GM12878 (cell line): ENCODE data around the gene SUSD1. TPM values are rescaled to one million over a fixed set of nuclear protein-coding genes. Genes with fewer than 3 reads are reported as not detected.
A peak's percentile ranks its signal among the peaks of the same experiment; 100 is the strongest.

Experiments used
- BACH1 ChIP-seq: fragments of 450-650 bp; IDR thresholded peaks from 2 replicates; pipeline ENCODE4 v1.6.1; 2017; ENCODE audit warnings: mild to moderate bottlenecking, borderline replicate concordance
- BMI1 ChIP-seq: fragments of 450-650 bp; IDR thresholded peaks from 2 replicates; pipeline ENCODE4 v1.6.1; 2016; ENCODE audit warnings: mild to moderate bottlenecking, moderate library complexity, borderline replicate concordance
- CBX3 ChIP-seq: fragments of 200-600 bp; sonication (generic); IDR thresholded peaks from 2 replicates; pipeline ENCODE4 v1.6.1; 2016; ENCODE audit warnings: low read depth, borderline replicate concordance
- EP300 ChIP-seq, 2 experiments: fragments of 150-350 bp in 1 of 2; IDR thresholded peaks; 2 replicates each; pipeline ENCODE4 v1.6.1; 2011 to 2012; ENCODE audit warnings: low read depth in 2 of 2, low read length in 2 of 2, borderline replicate concordance in 1 of 2, improper control_type of control experiment in 1 of 2, inconsistent platforms in 1 of 2; ENCODE audit not compliant: control insufficient read depth in 1 of 2
- FOXM1 ChIP-seq: IDR thresholded peaks from 2 replicates; pipeline ENCODE4 v1.6.1; 2012; ENCODE audit warnings: low read depth, mild to moderate bottlenecking, inconsistent platforms, low read length, moderate library complexity
- IKZF1 ChIP-seq: fragments of 450-650 bp; conservative IDR thresholded peaks from 2 replicates; pipeline ENCODE4 v1.6.1; 2017; ENCODE audit warnings: antibody characterized with exemption, mild to moderate bottlenecking
- JUND ChIP-seq: IDR thresholded peaks from 2 replicates; pipeline ENCODE4 v1.6.1; 2012; ENCODE audit warnings: low read depth, mild to moderate bottlenecking, low read length, improper control_type of control experiment, moderate library complexity
- MEF2A ChIP-seq: IDR thresholded peaks from 2 replicates; pipeline ENCODE4 v1.6.1; 2011; ENCODE audit warnings: low read depth, mild to moderate bottlenecking, low read length, moderate library complexity; ENCODE audit not compliant: insufficient read depth
- NFIC ChIP-seq: IDR thresholded peaks from 2 replicates; pipeline ENCODE4 v1.6.1; 2012; ENCODE audit warnings: low read depth, mild to moderate bottlenecking, inconsistent platforms, low read length, moderate library complexity
- NR2C2 ChIP-seq: IDR thresholded peaks from 2 replicates; pipeline ENCODE4 v1.6.1; 2011; ENCODE audit warnings: borderline replicate concordance, low read depth; ENCODE audit not compliant: control insufficient read depth, insufficient read length
- NR2F1 ChIP-seq: fragments of 450-650 bp; conservative IDR thresholded peaks from 2 replicates; pipeline ENCODE4 v1.6.1; 2017; ENCODE audit warnings: mild to moderate bottlenecking
- POLR2AphosphoS5 ChIP-seq: IDR thresholded peaks from 2 replicates; pipeline ENCODE4 v1.6.1; 2011; ENCODE audit warnings: mild to moderate bottlenecking, low read length, inconsistent platforms
- RB1 ChIP-seq: fragments of 450-650 bp; formaldehyde crosslinking; IDR thresholded peaks from 2 replicates; pipeline ENCODE4 v1.6.1; 2017; ENCODE audit warnings: mild to moderate bottlenecking, borderline replicate concordance
- RUNX3 ChIP-seq: IDR thresholded peaks from 2 replicates; pipeline ENCODE4 v1.6.1; 2012; ENCODE audit warnings: low read length, inconsistent platforms
- SMARCA5 ChIP-seq: fragments of 450-650 bp; IDR thresholded peaks from 2 replicates; pipeline ENCODE4 v1.6.1; 2017; ENCODE audit warnings: mild to moderate bottlenecking
- SUPT20H ChIP-seq: IDR thresholded peaks from 2 replicates; pipeline ENCODE4 v1.6.1; 2011; ENCODE audit warnings: low read depth, mild to moderate bottlenecking, low read length, moderate library complexity, borderline replicate concordance; ENCODE audit not compliant: control insufficient read depth
- SUZ12 ChIP-seq: fragments of 200-600 bp; sonication (generic); IDR thresholded peaks from one replicate; pipeline ENCODE4 v1.6.1; 2018; ENCODE audit warnings: antibody characterized with exemption, mild to moderate bottlenecking; ENCODE audit not compliant: unreplicated experiment
- TAF1 ChIP-seq: IDR thresholded peaks from 2 replicates; pipeline ENCODE4 v1.6.1; 2011; ENCODE audit warnings: mild to moderate bottlenecking, low read depth, low read length, borderline replicate concordance
- TCF7 ChIP-seq: IDR thresholded peaks from 2 replicates; pipeline ENCODE4 v1.6.1; 2014; ENCODE audit warnings: antibody characterized with exemption, borderline replicate concordance
- WRNIP1 ChIP-seq: IDR thresholded peaks from 2 replicates; pipeline ENCODE4 v1.6.1; 2011; ENCODE audit warnings: low read depth, low read length, improper control_type of control experiment, borderline replicate concordance
- ZNF24 ChIP-seq: fragments of 450-650 bp; IDR thresholded peaks from 2 replicates; pipeline ENCODE4 v1.6.1; 2017; ENCODE audit warnings: antibody characterized with exemption, mild to moderate bottlenecking
- ZNF274 ChIP-seq: IDR thresholded peaks from one replicate; pipeline ENCODE4 v1.8.0; 2011; ENCODE audit not compliant: insufficient read length, insufficient read depth
- polyA plus RNA-seq, 11 experiments: library from polyadenylated mRNA; depleted of rRNA in 4 of 11; unstranded in 6 of 11; stranded (reverse) in 5 of 11; fragments of >200 nt; fragmentation: Nextera tagmentation in 4 of 11; fragmentation: Illumina TruSeq in 1 of 11; extraction: Ambion mirVana in 4 of 11; extraction: Trizol in 1 of 11; gene quantifications; 1 replicate in 1 of 11; 2 replicates in 10 of 11; pipeline versions ENCODE4 v1.2.1 to v1.2.3, GENCODE V29; 2011 to 2016; ENCODE audit warnings: inconsistent platforms in 2 of 11, missing spikeins in 2 of 11, low read depth in 1 of 11
- total RNA-seq, 4 experiments: library from RNA; depleted of rRNA in 3 of 4; stranded (reverse); fragments of >200 nt in 3 of 4; fragmentation: Illumina TruSeq in 1 of 4; extraction: Trizol in 1 of 4; gene quantifications; 2 replicates each; pipeline versions ENCODE4 v1.2.1 to v1.2.3, GENCODE V29; 2013 to 2021
- TF ChIP-seq, protein P1 (sequence below): fragments of 450-650 bp; IDR thresholded peaks from 2 replicates; pipeline ENCODE4 v1.6.1; 2017; ENCODE audit warnings: mild to moderate bottlenecking, moderate library complexity
- TF ChIP-seq, protein P2 (sequence below): fragments of 450-650 bp; IDR thresholded peaks from 2 replicates; pipeline ENCODE4 v1.6.1; 2018; ENCODE audit warnings: borderline replicate concordance, mild to moderate bottlenecking; ENCODE audit not compliant: partially characterized antibody

The SUSD1 gene
- total and polyA plus RNA-seq, 10 of the 15 experiments (the other 5 are each of a cell fraction or from before 2014, with no cell fraction given): 6.7 to 20.8 (median 13.2) TPM

DNA sequence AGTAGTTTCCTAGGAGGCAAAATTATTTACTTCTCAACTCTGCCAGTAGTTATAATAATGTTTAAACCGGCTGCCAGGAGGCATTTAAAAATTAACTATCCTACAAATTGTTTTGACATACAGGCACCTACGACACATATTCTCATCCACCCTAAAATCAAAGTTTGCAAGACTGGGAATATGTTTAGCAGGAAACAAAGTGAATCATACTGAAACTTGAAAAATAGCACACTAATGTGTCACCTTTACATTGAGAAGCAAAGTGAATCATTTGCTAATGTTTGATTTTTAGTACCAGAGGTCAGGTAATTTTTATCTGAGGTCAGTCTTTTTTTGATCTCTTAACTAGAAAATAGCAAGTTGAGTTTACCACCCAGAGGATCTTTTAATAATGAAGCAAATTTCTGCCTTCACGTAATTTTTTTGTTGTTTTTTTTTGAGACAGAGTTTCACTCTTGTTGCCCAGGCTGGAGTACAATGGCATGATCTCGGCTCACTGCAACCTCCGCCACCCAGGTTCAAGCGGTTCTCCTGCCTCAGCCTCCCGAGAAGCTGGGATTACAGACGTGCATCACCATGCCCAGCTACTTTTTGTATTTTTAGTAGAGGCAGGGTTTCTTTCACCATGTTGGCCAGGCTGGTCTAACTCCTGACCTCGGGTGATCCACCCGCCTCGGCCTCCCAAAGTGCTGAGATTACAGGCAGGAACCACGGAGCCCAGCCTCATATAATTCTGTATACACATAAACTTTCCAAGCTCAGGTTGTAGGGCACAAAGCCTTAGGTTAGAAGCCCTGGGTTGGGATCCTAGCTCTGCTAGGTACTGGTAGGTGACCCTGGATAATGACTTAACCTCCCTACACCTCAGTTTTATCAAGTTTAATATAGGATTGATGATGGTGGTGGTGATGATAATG is 154.2 kb downstream of the SUSD1 start (continued):
- peak; percentile 71; the same call in 1 of the 2 replicates for TF ChIP-seq BMI1
- TF ChIP-seq ZNF274: no peak
- TF ChIP-seq, protein P1, sequence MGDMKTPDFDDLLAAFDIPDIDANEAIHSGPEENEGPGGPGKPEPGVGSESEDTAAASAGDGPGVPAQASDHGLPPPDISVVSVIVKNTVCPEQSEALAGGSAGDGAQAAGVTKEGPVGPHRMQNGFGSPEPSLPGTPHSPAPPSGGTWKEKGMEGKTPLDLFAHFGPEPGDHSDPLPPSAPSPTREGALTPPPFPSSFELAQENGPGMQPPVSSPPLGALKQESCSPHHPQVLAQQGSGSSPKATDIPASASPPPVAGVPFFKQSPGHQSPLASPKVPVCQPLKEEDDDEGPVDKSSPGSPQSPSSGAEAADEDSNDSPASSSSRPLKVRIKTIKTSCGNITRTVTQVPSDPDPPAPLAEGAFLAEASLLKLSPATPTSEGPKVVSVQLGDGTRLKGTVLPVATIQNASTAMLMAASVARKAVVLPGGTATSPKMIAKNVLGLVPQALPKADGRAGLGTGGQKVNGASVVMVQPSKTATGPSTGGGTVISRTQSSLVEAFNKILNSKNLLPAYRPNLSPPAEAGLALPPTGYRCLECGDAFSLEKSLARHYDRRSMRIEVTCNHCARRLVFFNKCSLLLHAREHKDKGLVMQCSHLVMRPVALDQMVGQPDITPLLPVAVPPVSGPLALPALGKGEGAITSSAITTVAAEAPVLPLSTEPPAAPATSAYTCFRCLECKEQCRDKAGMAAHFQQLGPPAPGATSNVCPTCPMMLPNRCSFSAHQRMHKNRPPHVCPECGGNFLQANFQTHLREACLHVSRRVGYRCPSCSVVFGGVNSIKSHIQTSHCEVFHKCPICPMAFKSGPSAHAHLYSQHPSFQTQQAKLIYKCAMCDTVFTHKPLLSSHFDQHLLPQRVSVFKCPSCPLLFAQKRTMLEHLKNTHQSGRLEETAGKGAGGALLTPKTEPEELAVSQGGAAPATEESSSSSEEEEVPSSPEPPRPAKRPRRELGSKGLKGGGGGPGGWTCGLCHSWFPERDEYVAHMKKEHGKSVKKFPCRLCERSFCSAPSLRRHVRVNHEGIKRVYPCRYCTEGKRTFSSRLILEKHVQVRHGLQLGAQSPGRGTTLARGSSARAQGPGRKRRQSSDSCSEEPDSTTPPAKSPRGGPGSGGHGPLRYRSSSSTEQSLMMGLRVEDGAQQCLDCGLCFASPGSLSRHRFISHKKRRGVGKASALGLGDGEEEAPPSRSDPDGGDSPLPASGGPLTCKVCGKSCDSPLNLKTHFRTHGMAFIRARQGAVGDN: no peak
- peak; percentile 98 for TF ChIP-seq NR2F1
- peak; percentile 90 for TF ChIP-seq IKZF1
- TF ChIP-seq BACH1: peak; percentile 43; the same call in 1 of the 2 replicates
- peak; percentile 51; the same call in 1 of the 2 replicates for TF ChIP-seq SMARCA5
- peak; percentile 69 to 75; a peak in 3 of 4 replicates for TF ChIP-seq EP300 (IDR thresholded peaks at IDR 0.05; ENCODE audit: borderline replicate concordance in 1 of 2, control insufficient read depth in 1 of 2, low read depth in 2 of 2, low read length in 2 of 2)
- peak; percentile 26; the same call in 1 of the 2 replicates for TF ChIP-seq MEF2A
- no peak for TF ChIP-seq TAF1
- no peak for TF ChIP-seq SUZ12
- TF ChIP-seq SUPT20H: no peak
- no peak for TF ChIP-seq WRNIP1
- TF ChIP-seq RB1: no peak
- 0 out of 2 replicates have a peak, but pooled peaks have one; percentile 33 for TF ChIP-seq ZNF24
- peak; percentile 93 for TF ChIP-seq NFIC
- TF ChIP-seq CBX3: no peak
- peak; percentile 78 for TF ChIP-seq RUNX3
- peak; percentile 85; the same call in 1 of the 2 replicates for TF ChIP-seq FOXM1
- TF ChIP-seq JUND: no peak
- TF ChIP-seq TCF7: peak; percentile 73; the same call in 1 of the 2 replicates
- TF ChIP-seq POLR2AphosphoS5: no peak
- TF ChIP-seq, protein P2, sequence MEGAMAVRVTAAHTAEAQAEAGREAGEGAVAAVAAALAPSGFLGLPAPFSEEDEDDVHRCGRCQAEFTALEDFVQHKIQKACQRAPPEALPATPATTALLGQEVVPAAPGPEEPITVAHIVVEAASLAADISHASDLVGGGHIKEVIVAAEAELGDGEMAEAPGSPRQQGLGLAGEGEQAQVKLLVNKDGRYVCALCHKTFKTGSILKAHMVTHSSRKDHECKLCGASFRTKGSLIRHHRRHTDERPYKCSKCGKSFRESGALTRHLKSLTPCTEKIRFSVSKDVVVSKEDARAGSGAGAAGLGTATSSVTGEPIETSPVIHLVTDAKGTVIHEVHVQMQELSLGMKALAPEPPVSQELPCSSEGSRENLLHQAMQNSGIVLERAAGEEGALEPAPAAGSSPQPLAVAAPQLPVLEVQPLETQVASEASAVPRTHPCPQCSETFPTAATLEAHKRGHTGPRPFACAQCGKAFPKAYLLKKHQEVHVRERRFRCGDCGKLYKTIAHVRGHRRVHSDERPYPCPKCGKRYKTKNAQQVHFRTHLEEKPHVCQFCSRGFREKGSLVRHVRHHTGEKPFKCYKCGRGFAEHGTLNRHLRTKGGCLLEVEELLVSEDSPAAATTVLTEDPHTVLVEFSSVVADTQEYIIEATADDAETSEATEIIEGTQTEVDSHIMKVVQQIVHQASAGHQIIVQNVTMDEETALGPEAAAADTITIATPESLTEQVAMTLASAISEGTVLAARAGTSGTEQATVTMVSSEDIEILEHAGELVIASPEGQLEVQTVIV: no peak
- TF ChIP-seq NR2C2: no peak
